Activated CD8-positive, alpha-beta T cell treated with anti-CD3 and anti-CD28 coated beads for 36 hours (primary cell): ENCODE data around the gene STARD5. TPM values are rescaled to one million over a fixed set of nuclear protein-coding genes. Genes with fewer than 3 reads are reported as not detected.
"Not testable (repeated sequence)": the region's sequence is repeated elsewhere in the genome, so short reads cannot be mapped to it uniquely, and the experiment has no call there.

Source experiments
- ATAC-seq: fragments of 200-7000 bp; cut with Tn5 transposase; one replicate; pipeline ENCODE4 v1.10.0; 2021; ENCODE audit warnings: mild to moderate bottlenecking, moderate library complexity
- CTCF ChIA-PET: fragments of 350-600 bp; sonication (Branson Sonifier 250); formaldehyde crosslinking; loops from one replicate; lab custom pipeline; 2021; ENCODE audit warnings: antibody characterized with exemption; lab: Charles Lee
- POLR2A ChIA-PET: fragments of 350-600 bp; sonication (Branson Sonifier 250); formaldehyde crosslinking; loops from one replicate; lab custom pipeline; 2021; ENCODE audit warnings: antibody characterized with exemption; lab: Charles Lee
- DNase-seq: peaks from one replicate; pipeline ENCODE4 v3.0.0-alpha.2; 2020
- H3K27ac Mint-ChIP-seq: one replicate; pipeline ENCODE4 v1.8.0; 2021; ENCODE audit warnings: mild to moderate bottlenecking, mixed read lengths
- H3K27me3 Mint-ChIP-seq: one replicate; pipeline ENCODE4 v1.8.0; 2021; ENCODE audit warnings: mixed read lengths
- H3K36me3 Mint-ChIP-seq: one replicate; pipeline ENCODE4 v1.8.0; 2021; ENCODE audit warnings: low read depth, mixed read lengths
- H3K4me1 Mint-ChIP-seq: one replicate; pipeline ENCODE4 v1.8.0; 2021; ENCODE audit warnings: low read depth, mixed read lengths
- H3K4me3 Mint-ChIP-seq: one replicate; pipeline ENCODE4 v1.8.0; 2021; ENCODE audit warnings: mild to moderate bottlenecking, moderate library complexity, mixed read lengths
- H3K9me3 Mint-ChIP-seq: one replicate; pipeline ENCODE4 v1.8.0; 2021; ENCODE audit warnings: mixed read lengths
- CTCF ChIP-seq: fragments of 200-600 bp; IDR thresholded peaks from one replicate; pipeline ENCODE4 v1.8.0; 2022; ENCODE audit warnings: antibody characterized with exemption, mild to moderate bottlenecking
- intact Hi-C: fragments of 100-400 bp; cut with micrococcal nuclease; formaldehyde crosslinking; loops from one replicate; pipeline ENCODE4 v1.10.0; 2022
- total RNA-seq, 2 experiments: library from RNA; stranded (reverse); gene quantifications; one replicate each; pipeline ENCODE4 v1.2.3, GENCODE V29; 2021

STARD5 gene
- total RNA-seq, 2 experiments from 2014 or later, result 6.7 to 6.9 TPM

- no peak for DNase-seq
- H3K4me3 Mint-ChIP-seq, result no peak overlapping the region
- H3K9me3 Mint-ChIP-seq, result no peaks in the 10 kb centered on the region
- no peak overlapping the region for H3K27ac Mint-ChIP-seq
- no peaks in the 10 kb centered on the region for H3K27me3 Mint-ChIP-seq
- ChIA-PET POLR2A (no interaction called here), CTCF (interaction anchor here (0.9 to 8.7 kb wide), 10 partner anchors 8 to 227 kb away, joined by 3 to 50 read pairs (median 6); no protein-coding TSS in a partner anchor)
- H3K4me1 Mint-ChIP-seq, result peaks cover 9% of the 10 kb centered on the region
- no peaks in the 10 kb centered on the region for H3K36me3 Mint-ChIP-seq
- intact Hi-C loops, result no loop called here
- no peak for ATAC-seq
- no peak for TF ChIP-seq CTCF
Observed at GRCh38 chr15:81335631-81336030, 11.7 kb upstream of the STARD5 start.

- Mint-ChIP-seq H3K4me3 (no peak overlapping the region), H3K9me3 (no peaks in the 10 kb centered on the region), H3K27ac (no peak overlapping the region), H3K4me1 (peaks cover 11% of the 10 kb centered on the region), H3K27me3 (no peaks in the 10 kb centered on the region), H3K36me3 (no peaks in the 10 kb centered on the region)
- ChIA-PET CTCF (interaction anchor here (0.6 to 8.7 kb wide), 10 partner anchors 8 to 227 kb away, joined by 3 to 50 read pairs (median 4); no protein-coding TSS in a partner anchor), POLR2A (interaction anchor here (0.9 kb wide), 1 partner anchor 69 kb away, joined by 3 read pairs; no protein-coding TSS in a partner anchor)
- no peak for TF ChIP-seq CTCF
- intact Hi-C loops, result loop anchor here (5.0 kb wide), 1 partner anchor 58 kb away; no protein-coding TSS in a partner anchor
- no peak for DNase-seq
- no peak for ATAC-seq
Observed at GRCh38 chr15:81334768-81335435, 11.0 kb upstream of the STARD5 start.

- Mint-ChIP-seq H3K27ac (no peak overlapping the region), H3K9me3 (no peaks in the 10 kb centered on the region), H3K27me3 (no peaks in the 10 kb centered on the region), H3K4me3 (no peak overlapping the region), H3K4me1 (peaks cover 11% of the 10 kb centered on the region), H3K36me3 (no peaks in the 10 kb centered on the region)
- ChIA-PET CTCF (interaction anchor here (0.7 to 3.0 kb wide), 3 partner anchors 58 to 178 kb away, joined by 3 to 25 read pairs (median 7); no protein-coding TSS in a partner anchor), POLR2A (no interaction called here)
- ATAC-seq, result no peak
- DNase-seq, result no peak
- TF ChIP-seq CTCF, result no peak
- intact Hi-C loops, result loop anchor here (5.0 kb wide), 1 partner anchor 56 kb away; no protein-coding TSS in a partner anchor
Observed at GRCh38 chr15:81333363-81333762, 9.4 kb upstream of the STARD5 start.

- Mint-ChIP-seq H3K27me3 (no peaks in the 10 kb centered on the region), H3K4me3 (no peak overlapping the region), H3K9me3 (no peaks in the 10 kb centered on the region), H3K4me1 (peaks cover 15% of the 10 kb centered on the region), H3K27ac (no peak overlapping the region), H3K36me3 (no peaks in the 10 kb centered on the region)
- intact Hi-C loops, result loop anchor here (5.0 kb wide), 1 partner anchor 55 kb away; no protein-coding TSS in a partner anchor
- no peak for DNase-seq
- POLR2A ChIA-PET, result interaction anchor here (1.1 kb wide), 1 partner anchor 8 kb away, joined by 3 read pairs; the partner anchor contains the start of gene STARD5
- CTCF ChIA-PET, result interaction anchor here (3.3 to 3.5 kb wide), 2 partner anchors 57 to 66 kb away, joined by 15 to 19 read pairs; no protein-coding TSS in a partner anchor
- no peak for TF ChIP-seq CTCF
- no peak for ATAC-seq
Observed at GRCh38 chr15:81332326-81332725, 8.4 kb upstream of the STARD5 start.

- intact Hi-C loops, result loop anchor here (5.0 kb wide), 1 partner anchor 54 kb away; no protein-coding TSS in a partner anchor
- ChIA-PET POLR2A (interaction anchor here (0.8 kb wide), 1 partner anchor 37 kb away, joined by 3 read pairs; no protein-coding TSS in a partner anchor), CTCF (interaction anchor here (3.3 to 3.5 kb wide), 2 partner anchors 57 to 66 kb away, joined by 15 to 19 read pairs; no protein-coding TSS in a partner anchor)
- Mint-ChIP-seq H3K4me1 (peaks cover 18% of the 10 kb centered on the region), H3K9me3 (no peaks in the 10 kb centered on the region), H3K4me3 (no peak overlapping the region), H3K36me3 (no peaks in the 10 kb centered on the region), H3K27ac (no peak overlapping the region), H3K27me3 (no peaks in the 10 kb centered on the region)
- DNase-seq (no peak), ATAC-seq (no peak)
- no peak for TF ChIP-seq CTCF
Observed at GRCh38 chr15:81331600-81331999, 7.7 kb upstream of the STARD5 start.

- peaks cover 18% of the 10 kb centered on the region for H3K4me1 Mint-ChIP-seq
- ATAC-seq, H3K27ac Mint-ChIP-seq, H3K27me3 Mint-ChIP-seq, DNase-seq, H3K4me3 Mint-ChIP-seq, H3K36me3 Mint-ChIP-seq, H3K9me3 Mint-ChIP-seq: not testable (repeated sequence)
- ChIA-PET CTCF (interaction anchor here (3.3 to 3.5 kb wide), 2 partner anchors 56 to 65 kb away, joined by 15 to 19 read pairs; no protein-coding TSS in a partner anchor), POLR2A (interaction anchor here (0.8 kb wide), 1 partner anchor 37 kb away, joined by 3 read pairs; no protein-coding TSS in a partner anchor)
- intact Hi-C loops, result loop anchor here (5.0 kb wide), 1 partner anchor 54 kb away; no protein-coding TSS in a partner anchor
Observed at GRCh38 chr15:81331141-81331540, 7.2 kb upstream of the STARD5 start.
